Endothelial cell of umbilical vein (primary cell): ENCODE data around the gene CDH22. TPM values are rescaled to one million over a fixed set of nuclear protein-coding genes. Genes with fewer than 3 reads are reported as not detected.

Source experiments
- BruUV-seq: library from RNA; stranded (reverse); fragments of 400-500 nt; replicated peaks from 2 replicates; lab custom pipeline; 2021; lab: Mats Ljungman, UMichigan
- CTCF ChIA-PET: fragments of 300-600, 350-600 bp; sonication (Branson Sonifier 250); formaldehyde crosslinking; loops from one replicate; lab custom pipeline; 2021; ENCODE audit warnings: antibody characterized with exemption, inconsistent platforms; lab: Charles Lee
- POLR2A ChIA-PET: fragments of 300-600, 350-600 bp; sonication (Branson Sonifier 250); formaldehyde crosslinking; loops from one replicate; lab custom pipeline; 2021; ENCODE audit warnings: antibody characterized with exemption, inconsistent platforms; lab: Charles Lee
- DNase-seq: peaks from one replicate; pipeline ENCODE4 v3.0.0-alpha.2; 2011; ENCODE audit warnings: low read depth, low spot score
- FAIRE-seq: peaks from 2 replicates; lab custom pipeline; 2011; peaks lifted over from hg19 to GRCh38; lab: Jason Lieb, UNC
- H2AFZ ChIP-seq: 2 replicates; pipeline ENCODE4 v1.6.0; 2012; ENCODE audit warnings: low read depth, low read length, control low read depth, inconsistent platforms
- H3K27ac ChIP-seq: 2 replicates; pipeline ENCODE4 v1.5.1; 2011; ENCODE audit warnings: low read depth, mild to moderate bottlenecking, control low read depth, low read length, moderate library complexity; ENCODE audit not compliant: insufficient read depth
- H3K27me3 ChIP-seq, 2 experiments: 2 replicates each; pipeline versions ENCODE4 v1.6.0 to v1.6.1; 2011; ENCODE audit warnings: low read length in 2 of 2, mixed read lengths in 1 of 2; ENCODE audit not compliant: control insufficient read depth in 2 of 2, insufficient read depth in 2 of 2
- H3K36me3 ChIP-seq, 2 experiments: 2 replicates in 1 of 2; 3 replicates in 1 of 2; pipeline ENCODE4 v1.5.1; 2011; ENCODE audit warnings: low read length in 2 of 2, mild to moderate bottlenecking in 1 of 2, moderate library complexity in 1 of 2; ENCODE audit not compliant: control insufficient read depth in 2 of 2, insufficient read depth in 2 of 2; ENCODE audit errors: extremely low read depth in 1 of 2
- H3K4me1 ChIP-seq: 3 replicates; pipeline ENCODE4 v1.5.1; 2011; ENCODE audit warnings: mild to moderate bottlenecking, low read length; ENCODE audit not compliant: control insufficient read depth, insufficient read depth; ENCODE audit errors: extremely low read depth
- H3K4me2 ChIP-seq: 2 replicates; pipeline ENCODE4 v1.6.1; 2011; ENCODE audit warnings: low read length, control low read depth, mixed read lengths; ENCODE audit not compliant: insufficient read depth
- H3K4me3 ChIP-seq, 3 experiments: fragments of 200-600 bp in 1 of 3; sonication (generic), shearing (Covaris generic) in 1 of 3; replicated peaks in 1 of 3; 2 replicates each; pipeline ENCODE4 v1.5.1; 2011 to 2016; ENCODE audit warnings: control low read depth in 3 of 3, low read length in 3 of 3, mild to moderate bottlenecking in 2 of 3, inconsistent platforms in 1 of 3, low read depth in 1 of 3, moderate library complexity in 1 of 3; ENCODE audit not compliant: insufficient read depth in 1 of 3
- H3K79me2 ChIP-seq: 2 replicates; pipeline ENCODE4 v1.6.0; 2012; ENCODE audit warnings: low read length, inconsistent platforms; ENCODE audit not compliant: control insufficient read depth, insufficient read depth
- H3K9ac ChIP-seq: replicated peaks from 2 replicates; pipeline ENCODE3; 2011; ENCODE audit warnings: low read length, control low read depth; ENCODE audit not compliant: insufficient read depth; ENCODE audit errors: extremely low read depth
- H3K9me1 ChIP-seq: replicated peaks from 3 replicates; pipeline ENCODE4 v1.6.0; 2011; ENCODE audit warnings: mild to moderate bottlenecking, low read length; ENCODE audit not compliant: control insufficient read depth, insufficient read depth; ENCODE audit errors: extremely low read depth
- H3K9me3 ChIP-seq: replicated peaks from 2 replicates; pipeline ENCODE4 v1.5.1; 2012; ENCODE audit warnings: low read length, inconsistent platforms; ENCODE audit not compliant: control insufficient read depth, insufficient read depth
- H4K20me1 ChIP-seq: replicated peaks from 2 replicates; pipeline ENCODE3; 2011; ENCODE audit warnings: mild to moderate bottlenecking, low read length; ENCODE audit not compliant: control insufficient read depth, insufficient read depth; ENCODE audit errors: extremely low read depth
- EZH2 ChIP-seq: IDR thresholded peaks from 2 replicates; pipeline ENCODE4 v1.6.1; 2012; ENCODE audit warnings: borderline replicate concordance, low read depth, mild to moderate bottlenecking, moderate library complexity, low read length, inconsistent platforms; ENCODE audit not compliant: severe bottlenecking
- FOS ChIP-seq: IDR thresholded peaks from 2 replicates; pipeline ENCODE4 v1.6.1; 2011; ENCODE audit warnings: mild to moderate bottlenecking, low read length, moderate library complexity, borderline replicate concordance; ENCODE audit not compliant: insufficient read depth
- GATA2 ChIP-seq: IDR thresholded peaks from 2 replicates; pipeline ENCODE4 v1.7.0; 2011; ENCODE audit warnings: low read depth, mild to moderate bottlenecking, moderate library complexity, mixed read lengths, low read length; ENCODE audit not compliant: insufficient read length, insufficient read depth
- JUN ChIP-seq: IDR thresholded peaks from 2 replicates; pipeline ENCODE4 v1.6.1; 2011; ENCODE audit warnings: borderline replicate concordance, low read depth; ENCODE audit not compliant: insufficient read length, insufficient read depth
- MYC ChIP-seq: IDR thresholded peaks from one replicate; pipeline ENCODE4 v1.6.1; 2011; ENCODE audit warnings: mild to moderate bottlenecking, low read depth, low read length
- POLR2A ChIP-seq: IDR thresholded peaks from 2 replicates; pipeline ENCODE4 v1.6.1; 2012; ENCODE audit warnings: low read depth, mild to moderate bottlenecking, control low read depth, low read length
- POLR2AphosphoS5 ChIP-seq: IDR thresholded peaks from 2 replicates; pipeline ENCODE4 v1.6.1; 2012; ENCODE audit warnings: low read depth, mild to moderate bottlenecking, control low read depth, low read length, moderate library complexity; ENCODE audit not compliant: insufficient read depth
- dilution Hi-C: fragments of 300-500 bp; cut with MboI; formaldehyde crosslinking; loops from one replicate; pipeline ENCODE4 v1.15.0; 2019; ENCODE audit warnings: low sequenced_read_pairs; ENCODE audit not compliant: extremely low pct_ligation_motif_present
- intact Hi-C: fragments of 100-400 bp; cut with micrococcal nuclease; formaldehyde crosslinking; loops from one replicate; pipeline ENCODE4 v1.10.0; 2022
- polyA plus RNA-seq, 4 experiments: library from polyadenylated mRNA; depleted of rRNA in 3 of 4; stranded (reverse) in 3 of 4; unstranded in 1 of 4; fragments of >200 nt; gene quantifications; 2 replicates each; pipeline versions ENCODE4 v1.2.1 to v1.2.3, GENCODE V29; 2011 to 2012; ENCODE audit warnings: missing spikeins in 1 of 4
- total RNA-seq: library from RNA; stranded (reverse); gene quantifications from 2 replicates; pipeline ENCODE4 v1.2.3, GENCODE V29; 2021
- TF ChIP-seq, protein P1 (sequence below), 2 donors: IDR thresholded peaks; 1 replicate in 1 of 2; 2 replicates in 1 of 2; pipeline ENCODE4 v1.5.1; 2011; ENCODE audit warnings: low read length in 2 of 2, mild to moderate bottlenecking in 2 of 2, moderate library complexity in 2 of 2, control low read depth in 1 of 2, inconsistent platforms in 1 of 2, low read depth in 1 of 2; ENCODE audit not compliant: insufficient read depth in 1 of 2; ENCODE audit errors: extremely low read depth in 1 of 2
- TF ChIP-seq, protein P2 (sequence below): IDR thresholded peaks from 2 replicates; pipeline ENCODE4 v1.6.1; 2011; ENCODE audit not compliant: insufficient read depth, insufficient read length

Gene CDH22
- total and polyA plus RNA-seq, 2 donors (not counting 3 experiments of a cell fraction or from before 2014, with no cell fraction given), result not detected

DNA sequence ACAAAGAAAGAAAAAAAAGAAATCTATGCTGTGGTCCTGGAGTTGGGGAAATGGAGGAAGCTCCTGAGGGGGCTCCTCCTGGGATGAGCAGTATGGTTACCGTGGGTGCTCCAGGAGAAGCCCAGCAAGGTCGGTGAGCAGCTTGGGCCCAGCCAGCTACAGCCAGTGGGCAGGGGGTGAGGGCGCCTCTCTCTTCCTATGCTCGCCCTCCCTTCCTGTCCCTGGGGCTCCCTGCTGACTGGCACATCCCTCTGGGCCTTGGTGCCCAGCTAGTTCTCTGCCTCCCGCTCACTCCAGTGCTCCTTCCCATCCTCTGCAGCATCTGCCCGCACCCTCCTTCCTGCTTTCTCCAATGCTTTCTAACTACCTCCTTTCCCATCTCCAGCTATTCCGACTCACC lies 173.6 kb downstream of the CDH22 start:
- no peak for TF ChIP-seq EZH2
- TF ChIP-seq GATA2, result no peak
- TF ChIP-seq JUN, result no peak
- CTCF ChIA-PET, result interaction anchor here (0.7 to 3.8 kb wide), 4 partner anchors 41 to 303 kb away, joined by 3 to 23 read pairs (median 4); no protein-coding TSS in a partner anchor
- no peak overlapping the region for H3K4me2 ChIP-seq
- peaks cover 5 to 12% of the 10 kb centered on the region in 2 experiments for H3K27me3 ChIP-seq
- H3K36me3 ChIP-seq, result no peaks in the 10 kb centered on the region
- no peaks in the 10 kb centered on the region for H3K9me1 ChIP-seq
- dilution Hi-C loops (no loop called here), intact Hi-C loops (loop anchor here (5.0 kb wide), 1 partner anchor 228 kb away; no protein-coding TSS in a partner anchor)
- peaks cover 3% of the 10 kb centered on the region for H3K4me1 ChIP-seq
- no peak for FAIRE-seq
- no peak overlapping the region for H3K9ac ChIP-seq
- POLR2A ChIA-PET, result no interaction called here
- H3K9me3 ChIP-seq, result no peaks in the 10 kb centered on the region
- H4K20me1 ChIP-seq, result no peaks in the 10 kb centered on the region
- H2AFZ ChIP-seq, result no peak overlapping the region
- H3K27ac ChIP-seq, result no peak overlapping the region
- BruUV-seq, result no TSS peak
- H3K4me3 ChIP-seq, result no peak overlapping the region
- H3K79me2 ChIP-seq, result no peaks in the 10 kb centered on the region
- DNase-seq, result no peak

DNA sequence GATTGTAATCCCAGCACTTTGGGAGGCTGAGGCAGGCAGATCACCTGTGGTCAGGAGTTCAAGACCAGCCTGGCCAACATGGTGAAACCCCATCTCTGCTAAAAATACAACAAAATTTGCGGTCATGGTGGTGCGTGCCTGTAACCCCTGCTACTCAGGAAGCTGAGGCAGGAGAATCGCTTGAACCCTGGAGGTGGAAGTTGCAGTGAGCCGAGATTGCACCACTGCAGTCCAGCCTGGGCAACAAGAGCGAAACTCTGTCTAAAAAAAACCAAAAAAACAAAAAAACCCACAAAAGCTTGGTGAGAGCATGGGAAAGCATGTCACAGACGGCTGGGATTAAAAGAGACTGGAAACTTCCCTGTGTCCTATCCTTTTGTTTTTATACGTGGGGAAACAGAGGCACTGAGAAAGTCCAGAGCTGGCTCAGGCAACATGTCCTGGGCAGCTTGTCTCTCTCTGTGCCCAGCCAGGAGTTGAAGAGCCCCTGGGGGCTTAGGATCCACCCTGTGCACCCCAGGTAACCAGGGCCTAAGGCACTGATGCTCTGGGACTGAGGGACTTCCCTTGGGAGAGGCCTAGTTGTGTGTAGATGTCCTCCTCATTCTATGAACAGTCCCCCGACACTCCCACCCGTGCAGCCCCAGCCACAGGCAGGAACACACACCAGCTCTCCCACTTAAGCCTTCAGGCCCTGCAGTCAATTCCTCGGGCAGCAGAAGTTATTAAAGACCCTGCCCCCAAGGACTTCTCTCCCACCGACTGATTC lies 174.2 kb downstream of the CDH22 start:
- intact Hi-C loops, result loop anchor here (2.0 to 5.0 kb wide), 3 partner anchors 228 to 555 kb away; partner anchors contain the start of gene TP53RK
- Histone ChIP-seq H3K9ac (no peak overlapping the region), H4K20me1 (no peaks in the 10 kb centered on the region), H3K9me3 (no peaks in the 10 kb centered on the region), H3K4me2 (no peak overlapping the region), H3K27ac (no peak overlapping the region), H3K36me3 (no peaks in the 10 kb centered on the region), H3K79me2 (no peaks in the 10 kb centered on the region), H3K9me1 (no peaks in the 10 kb centered on the region), H3K27me3 (peaks cover 8 to 12% of the 10 kb centered on the region in 2 experiments), H3K4me1 (peaks cover 3% of the 10 kb centered on the region), H2AFZ (no peak overlapping the region), H3K4me3 (no peak overlapping the region)
- no peak for DNase-seq
- POLR2A ChIA-PET, result no interaction called here
- TF ChIP-seq, protein P1, sequence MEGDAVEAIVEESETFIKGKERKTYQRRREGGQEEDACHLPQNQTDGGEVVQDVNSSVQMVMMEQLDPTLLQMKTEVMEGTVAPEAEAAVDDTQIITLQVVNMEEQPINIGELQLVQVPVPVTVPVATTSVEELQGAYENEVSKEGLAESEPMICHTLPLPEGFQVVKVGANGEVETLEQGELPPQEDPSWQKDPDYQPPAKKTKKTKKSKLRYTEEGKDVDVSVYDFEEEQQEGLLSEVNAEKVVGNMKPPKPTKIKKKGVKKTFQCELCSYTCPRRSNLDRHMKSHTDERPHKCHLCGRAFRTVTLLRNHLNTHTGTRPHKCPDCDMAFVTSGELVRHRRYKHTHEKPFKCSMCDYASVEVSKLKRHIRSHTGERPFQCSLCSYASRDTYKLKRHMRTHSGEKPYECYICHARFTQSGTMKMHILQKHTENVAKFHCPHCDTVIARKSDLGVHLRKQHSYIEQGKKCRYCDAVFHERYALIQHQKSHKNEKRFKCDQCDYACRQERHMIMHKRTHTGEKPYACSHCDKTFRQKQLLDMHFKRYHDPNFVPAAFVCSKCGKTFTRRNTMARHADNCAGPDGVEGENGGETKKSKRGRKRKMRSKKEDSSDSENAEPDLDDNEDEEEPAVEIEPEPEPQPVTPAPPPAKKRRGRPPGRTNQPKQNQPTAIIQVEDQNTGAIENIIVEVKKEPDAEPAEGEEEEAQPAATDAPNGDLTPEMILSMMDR (IDR thresholded peaks at IDR 0.05; ENCODE audit: extremely low read depth in 1 of 2, insufficient read depth in 1 of 2, low read depth in 1 of 2, low read length in 2 of 2), result no peak
- TF ChIP-seq EZH2, result no peak
- TF ChIP-seq GATA2, result no peak
- no peak for TF ChIP-seq FOS
- TF ChIP-seq POLR2AphosphoS5, result no peak
- no peak for TF ChIP-seq POLR2A
- TF ChIP-seq, protein P2, sequence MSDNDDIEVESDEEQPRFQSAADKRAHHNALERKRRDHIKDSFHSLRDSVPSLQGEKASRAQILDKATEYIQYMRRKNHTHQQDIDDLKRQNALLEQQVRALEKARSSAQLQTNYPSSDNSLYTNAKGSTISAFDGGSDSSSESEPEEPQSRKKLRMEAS, result no peak
- no peak for TF ChIP-seq MYC
- TF ChIP-seq JUN, result no peak
- CTCF ChIA-PET, result interaction anchor here (0.7 to 3.8 kb wide), 5 partner anchors 41 to 304 kb away, joined by 3 to 23 read pairs (median 4); no protein-coding TSS in a partner anchor
- no peak for FAIRE-seq
- no TSS peak for BruUV-seq
- dilution Hi-C loops, result no loop called here
